ENCODE results near the gene MANBA. TPM values are rescaled to one million over a fixed set of nuclear protein-coding genes. Genes with fewer than 3 reads are reported as not detected.

MANBA gene
- total and polyA plus RNA-seq, 2 of the 4 experiments (the other 2 are of a cell fraction): 11.5 to 17.2 TPM

- Histone ChIP-seq H3K9me3 (ENCODE audit: control insufficient read depth, insufficient read depth, low read length) (no peaks in the 10 kb centered on the region), H3K9ac (ENCODE audit: low read depth, low read length) (no peak overlapping the region), H3K27me3 (ENCODE audit: control insufficient read depth, insufficient read depth, low read length) (no peaks in the 10 kb centered on the region), H3K36me3 (ENCODE audit: control insufficient read depth, insufficient read depth, low read length) (peaks cover 49% of the 10 kb centered on the region), H3K9me1 (ENCODE audit: insufficient read depth, low read length) (peaks cover 10% of the 10 kb centered on the region), H2BK120ac (ENCODE audit: low read depth, low read length) (no peak overlapping the region), H2AK5ac (ENCODE audit: low read depth, low read length) (no peak overlapping the region), H4K91ac (ENCODE audit: insufficient read depth, low read depth, low read length) (no peak overlapping the region), H2BK20ac (ENCODE audit: low read depth, low read length) (no peak overlapping the region), H2AK9ac (replicated peaks; ENCODE audit: low read depth, low read length, poor library complexity) (no peak overlapping the region), H2BK15ac (ENCODE audit: low read depth, low read length) (no peak overlapping the region), H4K20me1 (ENCODE audit: insufficient read depth, low read length) (no peaks in the 10 kb centered on the region), H3K4me2 (ENCODE audit: low read depth, low read length) (no peak overlapping the region), H3K56ac (ENCODE audit: extremely low read depth, insufficient read depth, low read length) (no peak overlapping the region), H2BK5ac (ENCODE audit: low read depth, low read length, poor library complexity, severe bottlenecking) (no peak overlapping the region), H3K4me1 (ENCODE audit: control insufficient read depth, insufficient read depth, low read length) (no peaks in the 10 kb centered on the region; the same call in 1 of the 2 replicates), H2AFZ (replicated peaks; ENCODE audit: low read length, poor library complexity) (no peak overlapping the region), H3K23ac (ENCODE audit: low read depth, low read length) (no peak overlapping the region), H4K5ac (ENCODE audit: low read depth, low read length) (no peak overlapping the region), H3K4me3 (ENCODE audit: insufficient read depth, low read depth, low read length) (no peak overlapping the region), H3K79me1 (ENCODE audit: low read depth in 1 of 2, low read length in 2 of 2) (no peaks in the 10 kb centered on the region), H3K18ac (ENCODE audit: low read depth, low read length) (no peak overlapping the region), H3K27ac (ENCODE audit: insufficient read depth, low read length) (no peak overlapping the region), H4K8ac (ENCODE audit: low read depth in 2 of 2, low read length in 2 of 2) (no peak overlapping the region), H3K4ac (ENCODE audit: low read depth, low read length) (no peak overlapping the region), H3K14ac (replicated peaks; ENCODE audit: low read depth, low read length) (no peak overlapping the region)
- intact Hi-C loops (cut with micrococcal nuclease) (loop anchor here (2.0 kb wide), 1 partner anchor 159 kb away; no protein-coding TSS in a partner anchor), dilution Hi-C loops (cut with HindIII; ENCODE audit: low sequenced_read_pairs, unreplicated experiment) (loop anchor here (25.0 kb wide), 1 partner anchor 402 kb away; the partner anchor contains the start of gene SLC9B1), in situ Hi-C loops (cut with MboI; ENCODE audit: low sequenced_read_pairs) (no loop called here)
- BruUV-seq (replicated peaks): no TSS peak
- no peak for TF ChIP-seq CHD1 (IDR thresholded peaks at IDR 0.05; ENCODE audit: low read depth, low read length)
- peak; percentile 26; the same call in 1 of the 2 replicates for TF ChIP-seq SMC3 (IDR thresholded peaks at IDR 0.05; ENCODE audit: low read depth, low read length)
- no peak for TF ChIP-seq POLR2A (IDR thresholded peaks at IDR 0.05; ENCODE audit: low read depth, low read length)
- TF ChIP-seq RAD21 (IDR thresholded peaks at IDR 0.05; ENCODE audit: low read length): peak; percentile 26; the same call in 1 of the 2 replicates
- TF ChIP-seq CTCF (conservative IDR thresholded peaks at IDR 0.05; ENCODE audit: low read depth, low read length): peak; percentile 41
- no peak for TF ChIP-seq ELK1 (IDR thresholded peaks at IDR 0.05; ENCODE audit: borderline replicate concordance, low read depth, low read length)
- no peak for TF ChIP-seq RFX5 (IDR thresholded peaks at IDR 0.05; ENCODE audit: low read depth, low read length)
- ChIA-PET POLR2A (ENCODE audit: unreplicated experiment) (interaction anchor here (0.6 kb wide), 1 partner anchor 179 kb away, joined by 17 read pairs; no protein-coding TSS in a partner anchor), CTCF (interaction anchor here (2.9 kb wide), 1 partner anchor 10 kb away, joined by 19 read pairs; no protein-coding TSS in a partner anchor)
- DNase-seq (peak; percentile 12), ATAC-seq (ENCODE audit: low read depth) (peak; percentile 40; the same call in 1 of the 2 replicates)
Measured at GRCh38 chr4:102610007-102610406, 150.8 kb downstream of the MANBA start.
